Hematopoietic multipotent progenitor cell treated with erythropoietin and hydrocortisone succinate and interleukin-3 and kit ligand, for 17 days (in vitro differentiated cells): Measurements from ENCODE around the gene TMEM191C.
"Not testable (repeated sequence)": the region's sequence is repeated elsewhere in the genome, so short reads cannot be mapped to it uniquely, and the experiment has no call there.

Experiments used
- DNase-seq: peaks from one replicate; pipeline ENCODE4 v3.0.0-alpha.2; 2015; ENCODE audit warnings: low spot score

The TMEM191C gene

DNA sequence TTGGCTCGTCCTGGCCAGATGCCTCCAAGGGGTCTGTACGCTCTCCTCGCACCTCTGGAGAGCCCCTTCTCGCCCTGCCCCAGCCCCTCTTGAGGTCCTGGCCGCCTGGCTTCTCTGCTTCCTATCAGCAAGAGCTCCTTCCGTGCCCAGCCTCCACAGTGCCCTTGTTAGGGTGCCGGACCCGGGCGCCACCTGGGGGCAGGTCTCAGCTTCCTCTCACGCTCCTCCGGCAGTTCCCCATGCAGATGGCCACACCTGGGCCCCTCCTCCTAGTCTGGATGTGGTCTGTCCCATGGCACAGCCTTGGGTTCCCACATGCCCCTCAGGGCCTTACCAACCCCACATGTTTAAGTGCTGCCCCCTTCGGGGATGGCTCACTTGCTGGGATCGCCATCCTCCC lies 6.5 kb downstream of the TMEM191C start:
- DNase-seq = not testable (repeated sequence)

GRCh38 chr22:21484039-21484438 lies 16.9 kb downstream of the TMEM191C start:
- DNase-seq = not testable (repeated sequence)

DNA sequence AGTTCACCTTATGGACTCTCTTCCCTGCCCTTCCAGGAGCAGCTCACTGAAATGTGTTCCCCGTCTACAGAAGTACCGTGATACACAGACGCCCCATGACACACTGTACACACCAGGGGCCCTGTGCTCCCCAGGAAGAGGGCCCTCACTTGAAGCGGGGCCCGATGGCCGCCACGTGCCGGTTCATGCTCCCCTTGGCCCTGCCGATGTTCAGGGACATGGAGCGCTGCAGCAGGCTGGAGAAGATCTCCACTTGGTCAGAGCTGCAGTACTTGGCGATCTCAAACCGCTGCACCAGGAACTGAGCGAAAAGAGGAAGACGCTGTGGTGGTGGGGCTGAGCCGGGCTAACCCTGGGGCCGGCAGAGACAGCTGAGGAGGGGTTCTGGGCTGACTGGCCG lies 20.5 kb downstream of the TMEM191C start:
- DNase-seq = not testable (repeated sequence)

DNA sequence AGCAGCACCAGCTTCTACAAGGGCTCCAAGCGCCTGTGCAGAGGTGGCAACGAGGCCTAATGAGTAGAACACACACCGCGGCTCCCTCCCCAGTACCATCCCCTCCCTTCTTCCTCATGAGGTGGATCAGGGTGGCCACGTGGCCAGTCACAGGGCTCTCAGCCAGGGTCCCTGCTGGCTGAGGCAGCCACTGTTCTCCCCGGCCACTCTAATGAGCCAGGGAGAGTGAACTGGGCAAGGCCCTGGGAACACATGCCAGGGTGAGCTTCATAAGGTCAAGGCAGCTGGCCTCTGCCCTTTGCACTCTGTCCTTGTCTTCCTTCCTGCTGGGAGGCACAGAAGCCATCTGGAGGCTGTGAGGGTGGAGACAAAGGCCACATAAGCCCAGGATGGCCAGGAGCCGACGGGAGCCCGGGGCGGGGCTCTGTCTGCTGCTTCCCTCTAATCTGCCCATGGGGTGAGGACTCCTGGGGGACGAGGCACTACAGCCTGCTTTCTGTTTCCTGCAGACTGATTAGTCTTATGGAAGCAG lies 22.0 kb downstream of the TMEM191C start:
- not testable (repeated sequence) for DNase-seq

GRCh38 chr22:21490556-21490955 lies 23.4 kb downstream of the TMEM191C start:
- DNase-seq = peak; percentile 2

DNA sequence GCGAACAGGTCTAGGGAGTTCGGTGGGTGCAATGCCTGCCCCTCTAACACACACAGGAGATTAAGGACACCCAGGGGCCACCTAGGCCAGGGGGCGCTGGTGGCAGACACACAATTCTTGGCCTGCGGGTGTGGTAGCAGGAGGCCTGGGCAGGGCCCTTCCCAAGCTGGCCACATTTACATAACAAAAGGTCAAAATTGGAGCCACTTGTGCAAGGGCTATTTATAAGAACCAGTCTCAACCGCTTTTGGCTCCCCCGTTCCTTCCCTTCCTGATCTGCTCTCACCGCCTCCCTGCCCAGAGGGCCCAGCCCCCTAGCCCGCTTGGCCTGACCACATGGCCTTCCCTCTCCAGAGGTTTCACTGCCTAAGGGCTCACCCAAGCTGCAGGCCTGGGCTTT lies 25.1 kb downstream of the TMEM191C start:
- DNase-seq = not testable (repeated sequence)

GRCh38 chr22:21493789-21494782 lies 26.9 kb downstream of the TMEM191C start:
- DNase-seq = not testable (repeated sequence)

DNA sequence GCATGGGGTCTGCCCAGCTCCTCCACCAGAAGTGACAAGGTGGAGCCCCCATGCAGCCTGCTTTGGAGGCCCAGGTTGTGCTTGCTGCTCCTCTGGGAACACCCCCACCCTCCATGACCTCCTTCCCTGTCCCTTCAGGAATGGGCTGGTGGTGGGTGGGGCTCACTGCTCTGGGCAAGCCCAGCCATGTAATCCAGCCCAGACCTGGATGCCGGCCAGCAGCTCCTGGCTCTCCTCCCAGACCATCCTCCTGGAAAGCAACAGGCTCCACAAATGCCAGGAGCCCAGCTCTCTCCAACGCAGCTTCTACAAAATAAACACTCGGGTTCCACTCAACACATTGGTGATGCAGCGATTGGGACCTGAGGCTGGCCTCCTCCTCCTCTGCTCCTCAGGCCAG lies 30.8 kb downstream of the TMEM191C start:
- DNase-seq = not testable (repeated sequence)

GRCh38 chr22:21498489-21498888 lies 31.3 kb downstream of the TMEM191C start:
- DNase-seq = not testable (repeated sequence)

GRCh38 chr22:21499623-21500506 lies 32.7 kb downstream of the TMEM191C start:
- not testable (repeated sequence) for DNase-seq

DNA sequence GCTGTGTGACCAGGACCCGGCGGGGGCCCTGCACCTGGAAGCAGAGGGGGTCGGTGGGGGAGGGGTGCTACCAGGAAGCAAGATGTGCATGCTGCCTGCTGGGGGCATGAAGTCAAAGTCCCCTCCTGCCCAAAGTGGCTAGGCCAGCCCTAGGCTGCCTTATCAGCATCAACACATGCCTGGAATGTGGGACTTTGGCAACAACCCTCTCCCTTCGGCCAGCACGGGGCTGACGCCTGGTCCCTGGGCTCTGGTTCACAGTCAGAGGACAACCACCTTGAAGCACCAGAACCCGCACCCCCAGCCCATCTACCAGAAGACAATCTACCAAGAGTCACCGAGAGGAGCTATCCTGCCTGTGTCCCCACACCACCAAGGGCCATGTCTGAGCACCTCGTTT lies 43.2 kb downstream of the TMEM191C start:
- DNase-seq = not testable (repeated sequence)

- not testable (repeated sequence) for DNase-seq
Measured at GRCh38 chr22:21512022-21512421, 44.8 kb downstream of the TMEM191C start.

- DNase-seq = not testable (repeated sequence)
Measured at GRCh38 chr22:21514117-21514516, 46.9 kb downstream of the TMEM191C start.

- not testable (repeated sequence) for DNase-seq
Measured at GRCh38 chr22:21515234-21515633, 48.0 kb downstream of the TMEM191C start.

- not testable (repeated sequence) for DNase-seq
Measured at GRCh38 chr22:21516522-21516921, 49.3 kb downstream of the TMEM191C start.

GRCh38 chr22:21516970-21517764 lies 50.0 kb downstream of the TMEM191C start:
- DNase-seq = not testable (repeated sequence)
